Loucy (cell line): ENCODE measurements around the gene PRKAB1.

Source experiments
- H2AFZ ChIP-seq: fragments of 200-600 bp; sonication (generic); 2 replicates; pipeline ENCODE4 v1.6.0; 2016; ENCODE audit warnings: antibody characterized with exemption, mild to moderate bottlenecking, low read length, moderate library complexity
- H3F3A ChIP-seq: fragments of 200-600 bp; 2 replicates; pipeline ENCODE4 v1.6.0; 2016; ENCODE audit warnings: antibody characterized with exemption, low read depth, mild to moderate bottlenecking
- H3K27me3 ChIP-seq: fragments of 200-600 bp; sonication (generic); 2 replicates; pipeline ENCODE4 v1.6.1; 2014; ENCODE audit warnings: low read length, mild to moderate bottlenecking; ENCODE audit not compliant: insufficient read depth, poor library complexity, severe bottlenecking
- H3K36me3 ChIP-seq: fragments of 200-600 bp; sonication (generic); 2 replicates; pipeline ENCODE4 v1.6.1; 2016; ENCODE audit warnings: low read length; ENCODE audit not compliant: insufficient read depth
- H3K4me1 ChIP-seq: fragments of 200-600 bp; sonication (generic); 2 replicates; pipeline ENCODE4 v1.5.1; 2014; ENCODE audit warnings: low read length, mild to moderate bottlenecking; ENCODE audit not compliant: insufficient read depth, poor library complexity, severe bottlenecking
- H3K4me2 ChIP-seq: fragments of 200-600 bp; sonication (generic); 2 replicates; pipeline ENCODE4 v1.6.0; 2014; ENCODE audit warnings: antibody characterized with exemption, low read length, low read depth, mild to moderate bottlenecking; ENCODE audit not compliant: poor library complexity, severe bottlenecking
- H3K4me3 ChIP-seq: fragments of 200-600 bp; sonication (generic); 2 replicates; pipeline ENCODE4 v1.5.1; 2014; ENCODE audit warnings: low read length, mild to moderate bottlenecking, mixed read lengths; ENCODE audit not compliant: poor library complexity, severe bottlenecking
- H3K79me2 ChIP-seq: fragments of 200-600 bp; sonication (generic); 2 replicates; pipeline ENCODE4 v1.6.1; 2014; ENCODE audit warnings: low read length; ENCODE audit not compliant: insufficient read depth
- H3K9ac ChIP-seq: fragments of 200-600 bp; sonication (generic); 2 replicates; pipeline ENCODE4 v1.6.0; 2014; ENCODE audit warnings: mild to moderate bottlenecking, low read depth, low read length, moderate library complexity; ENCODE audit not compliant: poor library complexity, severe bottlenecking
- H3K9me2 ChIP-seq: fragments of 200-600 bp; sonication (generic); replicated peaks from 2 replicates; pipeline ENCODE4 v1.6.1; 2016; ENCODE audit warnings: low read depth, low read length, mixed read lengths
- H3K9me3 ChIP-seq: fragments of 200-600 bp; sonication (generic); 2 replicates; pipeline ENCODE4 v1.6.1; 2014; ENCODE audit warnings: mild to moderate bottlenecking, antibody characterized with exemption, low read length, low read depth; ENCODE audit not compliant: insufficient read depth
- H4K20me1 ChIP-seq: fragments of 200-600 bp; sonication (generic); 2 replicates; pipeline ENCODE4 v1.6.0; 2014; ENCODE audit warnings: antibody characterized with exemption, low read length, mild to moderate bottlenecking; ENCODE audit not compliant: insufficient read depth, poor library complexity, severe bottlenecking
- CTCF ChIP-seq: fragments of 200-600 bp; sonication (generic); conservative IDR thresholded peaks from 2 replicates; pipeline ENCODE4 v1.5.1; 2014; ENCODE audit warnings: mild to moderate bottlenecking, antibody characterized with exemption, low read length
- EZH2phosphoT487 ChIP-seq: fragments of 200-600 bp; IDR thresholded peaks from 2 replicates; pipeline ENCODE4 v1.6.1; 2018; ENCODE audit warnings: antibody characterized with exemption, mild to moderate bottlenecking, moderate library complexity, borderline replicate concordance

PRKAB1 gene

GRCh38 chr12:119666900-119667576 lies 895 bp upstream of the PRKAB1 start:
- Histone ChIP-seq H3K4me3 (peak overlapping the region; percentile 97), H3K9ac (peak overlapping the region; percentile 77), H4K20me1 (peaks cover 20% of the 10 kb centered on the region), H3K79me2 (peaks cover 49% of the 10 kb centered on the region), H3K36me3 (peaks cover 6% of the 10 kb centered on the region; the same call in 1 of the 2 replicates), H3K27me3 (peaks cover 5% of the 10 kb centered on the region), H3K9me3 (no peaks in the 10 kb centered on the region), H3K9me2 (no peaks in the 10 kb centered on the region), H3K4me1 (peaks cover 56% of the 10 kb centered on the region), H3K4me2 (peak overlapping the region; percentile 96), H2AFZ (peak overlapping the region; percentile 95), H3F3A (peaks cover 6% of the 10 kb centered on the region; the same call in 1 of the 2 replicates)
- TF ChIP-seq CTCF (no peak), EZH2phosphoT487 (no peak)

- Histone ChIP-seq H3K9me3 (no peaks in the 10 kb centered on the region), H3F3A (peaks cover 9% of the 10 kb centered on the region; the same call in 1 of the 2 replicates), H3K4me2 (peak overlapping the region; percentile 94), H3K27me3 (peaks cover 5% of the 10 kb centered on the region), H3K9ac (peak overlapping the region; percentile 100), H2AFZ (peak overlapping the region; percentile 81; the same call in 1 of the 2 replicates), H3K4me3 (peak overlapping the region; percentile 97), H3K9me2 (no peaks in the 10 kb centered on the region), H3K36me3 (peaks cover 17% of the 10 kb centered on the region; the same call in 1 of the 2 replicates), H4K20me1 (peaks cover 20% of the 10 kb centered on the region), H3K79me2 (peaks cover 56% of the 10 kb centered on the region), H3K4me1 (peaks cover 69% of the 10 kb centered on the region)
- TF ChIP-seq EZH2phosphoT487 (no peak), CTCF (no peak)
These were observed 450 bp downstream of the PRKAB1 start for GRCh38 chr12:119668324-119668841.

- TF ChIP-seq EZH2phosphoT487 (no peak), CTCF (no peak)
- Histone ChIP-seq H3K36me3 (peaks cover 26% of the 10 kb centered on the region; the same call in 1 of the 2 replicates), H4K20me1 (peaks cover 34% of the 10 kb centered on the region), H2AFZ (no peak overlapping the region), H3K9me2 (no peaks in the 10 kb centered on the region), H3K79me2 (peaks cover 62% of the 10 kb centered on the region), H3F3A (peaks cover 20% of the 10 kb centered on the region; the same call in 1 of the 2 replicates), H3K4me2 (peak overlapping the region; percentile 94), H3K4me3 (peak overlapping the region; percentile 69), H3K9ac (peak overlapping the region; percentile 61), H3K9me3 (no peaks in the 10 kb centered on the region), H3K4me1 (peaks cover 83% of the 10 kb centered on the region), H3K27me3 (peaks cover 5% of the 10 kb centered on the region)
These were observed 2.0 kb downstream of the PRKAB1 start for GRCh38 chr12:119669744-119670472.
